Measurements from ENCODE around the gene PPARA.
"Not testable (repeated sequence)": the region's sequence is repeated elsewhere in the genome, so short reads cannot be mapped to it uniquely, and the experiment has no call there.

Gene PPARA

DNA sequence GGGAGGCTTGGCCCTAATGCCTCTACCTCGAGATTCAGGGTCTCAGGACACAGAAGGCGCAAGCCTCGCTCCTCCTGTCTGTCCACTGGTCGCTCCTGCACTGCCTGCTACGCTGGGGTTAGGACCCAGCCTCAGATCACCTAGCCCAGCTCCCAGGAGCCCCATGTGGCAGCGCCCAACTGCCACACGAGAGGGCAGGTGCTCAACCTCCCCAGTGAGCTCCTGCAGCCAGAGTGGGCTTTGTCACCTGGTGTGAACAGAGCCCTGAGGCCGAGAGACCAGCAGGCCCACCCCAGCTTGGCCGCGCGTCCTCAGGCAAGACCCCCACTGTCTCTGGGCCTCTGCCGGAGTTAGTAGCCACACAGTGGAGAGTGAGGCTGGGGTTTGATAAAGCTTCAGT lies 21.7 kb upstream of the PPARA start:
- DNase-seq = no peak

DNA sequence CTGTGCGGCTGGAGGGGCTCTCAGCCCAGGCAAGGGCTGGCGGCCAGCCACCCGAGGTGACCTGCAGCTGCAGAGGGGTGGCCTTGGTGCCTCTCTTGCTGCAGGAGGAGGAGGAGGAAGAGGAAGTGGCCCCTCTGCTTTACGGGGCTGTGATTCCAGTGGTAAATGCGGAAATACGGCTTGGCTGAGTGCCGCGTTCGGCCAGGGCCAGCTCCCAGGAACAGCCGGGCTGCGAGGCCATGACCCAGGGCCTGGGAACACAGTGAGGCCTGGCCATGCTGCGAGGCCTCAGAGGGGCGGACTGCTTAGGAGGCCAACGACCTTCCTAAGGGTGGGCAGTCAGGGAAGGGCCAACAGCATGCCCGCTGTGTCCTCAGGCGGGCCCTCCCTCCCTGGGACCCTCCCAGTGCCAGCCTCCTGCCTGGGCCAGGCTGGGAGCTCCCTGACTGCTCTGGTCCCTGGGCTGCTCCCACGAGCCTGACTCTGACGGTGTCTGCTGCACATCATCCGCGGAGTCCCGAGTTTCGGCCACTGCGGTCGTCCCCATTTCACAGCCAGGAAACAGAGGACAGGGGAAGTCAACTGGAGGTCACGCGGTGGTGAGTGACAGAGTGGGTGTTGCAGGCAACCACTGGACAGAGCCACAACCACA lies 20.8 kb upstream of the PPARA start:
- DNase-seq = no peak

DNA sequence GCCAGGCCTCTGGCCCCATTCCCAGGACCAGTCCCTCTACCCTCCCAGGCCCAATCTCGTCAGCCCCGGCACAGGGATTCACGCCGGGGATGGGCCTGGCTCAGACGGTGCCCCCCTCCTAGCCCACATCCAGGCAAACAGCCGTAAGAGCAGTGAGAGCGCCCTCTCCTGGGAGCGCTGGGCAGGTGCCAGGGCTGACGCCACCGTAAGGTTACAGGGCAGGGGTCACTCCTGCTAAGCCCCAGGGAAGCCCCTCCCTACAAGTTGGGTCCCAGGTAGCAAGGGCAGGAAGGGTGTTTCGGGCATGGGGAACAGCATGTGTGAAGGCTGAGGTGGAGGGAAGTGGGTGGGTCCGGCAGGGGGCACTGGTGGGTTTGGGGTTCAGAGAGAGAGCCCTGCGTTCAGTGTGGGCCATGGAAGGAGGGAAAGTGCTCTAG lies 19.2 kb upstream of the PPARA start:
- no peak for DNase-seq

DNA sequence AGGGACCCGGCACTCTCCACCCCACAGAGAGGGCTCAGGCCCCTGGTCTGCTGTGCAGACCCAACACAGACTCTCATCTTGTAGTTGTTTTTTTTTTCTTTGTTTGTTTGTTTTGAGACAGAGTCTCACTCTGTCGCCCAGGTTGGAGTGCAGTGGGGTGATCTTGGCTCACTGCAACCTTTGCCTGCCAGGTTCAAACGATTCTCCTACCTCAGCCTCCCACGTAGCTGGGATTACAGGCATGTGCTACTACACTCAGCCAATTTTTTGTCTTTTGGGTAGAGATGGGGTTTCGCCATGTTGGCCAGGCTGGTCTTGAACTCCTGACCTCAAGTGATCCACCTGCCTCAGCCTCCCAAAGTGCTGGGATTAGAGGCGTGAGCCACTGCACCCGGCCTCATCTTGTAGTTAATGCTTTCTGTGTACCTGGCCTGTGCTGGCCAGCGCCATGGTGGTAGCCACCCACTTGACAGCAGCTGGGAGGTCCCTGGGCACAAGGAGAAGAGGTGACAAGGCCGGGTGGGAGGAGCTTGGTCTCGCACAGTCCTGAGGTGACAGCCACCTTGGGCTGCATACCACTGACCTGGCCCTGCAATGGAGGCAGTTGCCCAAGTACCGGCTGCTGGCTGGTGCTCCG lies 18.0 kb upstream of the PPARA start:
- not testable (repeated sequence) for DNase-seq

DNA sequence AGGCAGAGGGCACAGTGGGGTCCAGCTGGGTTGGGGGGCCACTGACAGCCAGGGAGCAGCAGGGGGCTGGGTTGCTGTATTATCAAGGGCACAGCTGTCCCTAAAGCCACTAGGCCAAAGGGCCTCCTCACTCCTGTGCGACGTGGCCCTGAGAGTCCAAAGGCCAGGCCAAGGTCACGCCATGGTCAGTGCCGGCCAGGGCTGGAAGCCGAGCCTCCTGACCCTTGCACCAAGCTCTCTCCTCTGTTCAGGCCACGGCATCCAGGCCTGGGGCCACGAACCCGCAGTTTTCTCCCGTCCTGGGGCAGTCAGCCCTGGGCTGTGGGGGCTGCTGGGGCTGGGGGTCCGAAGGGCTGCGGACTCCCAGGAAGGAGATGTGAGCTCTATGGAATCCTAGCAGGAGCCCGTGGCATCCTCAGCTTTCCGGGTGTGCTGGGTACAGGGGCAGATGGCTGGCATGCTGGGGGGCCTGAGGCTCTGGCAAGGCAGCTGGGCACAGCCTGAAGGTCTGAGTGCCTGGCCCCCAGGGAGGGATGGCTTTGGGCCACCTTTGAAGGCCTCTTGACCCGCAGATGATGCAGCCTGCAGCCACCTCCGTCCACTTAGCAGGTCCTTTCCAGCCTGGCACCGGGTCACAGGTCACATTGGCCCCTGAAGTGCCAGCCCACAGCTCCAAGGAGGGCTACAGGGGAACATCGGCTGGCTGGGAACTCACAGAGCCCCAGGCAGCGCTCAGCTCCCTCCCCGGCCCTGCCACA lies 17.3 kb upstream of the PPARA start:
- no peak for DNase-seq

DNA sequence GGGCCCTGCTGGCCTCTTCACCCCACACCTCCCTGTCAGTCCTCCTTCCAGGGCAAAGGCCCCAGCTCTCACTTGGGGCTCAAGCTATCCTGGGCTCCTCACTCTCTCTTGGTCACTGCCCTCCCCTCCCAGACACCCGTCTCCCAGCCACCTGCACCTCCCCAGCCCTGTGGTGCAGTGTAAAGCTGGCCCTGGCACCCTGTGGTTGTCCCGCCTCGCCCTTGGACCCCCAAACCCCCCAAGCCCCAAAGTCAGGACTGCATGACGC lies 16.8 kb upstream of the PPARA start:
- no peak for DNase-seq

DNA sequence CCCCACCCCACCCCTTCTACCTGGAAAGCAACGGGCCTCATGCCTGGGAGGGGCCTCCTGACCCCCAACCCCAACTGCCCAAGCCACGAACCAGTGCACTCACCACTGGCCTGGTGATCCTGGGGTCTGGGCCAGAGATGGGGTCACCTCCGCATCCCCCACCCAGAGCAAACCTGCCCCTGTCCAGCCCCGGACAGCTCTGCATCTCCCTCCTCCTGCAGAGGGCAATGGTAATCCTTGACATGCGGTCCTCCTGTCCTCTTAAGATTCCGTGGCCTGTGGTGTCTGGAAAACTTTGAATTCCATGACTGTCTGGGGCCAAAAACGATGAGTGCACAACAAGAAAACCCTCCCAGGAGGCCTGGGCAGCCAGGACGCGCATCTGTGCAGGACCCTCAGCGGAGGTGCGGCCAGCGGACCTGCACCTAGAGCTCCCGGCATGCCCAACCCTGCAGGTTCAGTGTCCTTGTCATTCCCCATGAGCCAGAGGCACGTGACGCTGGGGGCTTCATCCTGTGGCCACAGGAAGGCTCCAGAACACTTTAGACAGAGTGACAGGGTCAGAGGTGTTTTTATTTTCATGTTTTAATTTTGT lies 16.1 kb upstream of the PPARA start:
- no peak for DNase-seq

DNA sequence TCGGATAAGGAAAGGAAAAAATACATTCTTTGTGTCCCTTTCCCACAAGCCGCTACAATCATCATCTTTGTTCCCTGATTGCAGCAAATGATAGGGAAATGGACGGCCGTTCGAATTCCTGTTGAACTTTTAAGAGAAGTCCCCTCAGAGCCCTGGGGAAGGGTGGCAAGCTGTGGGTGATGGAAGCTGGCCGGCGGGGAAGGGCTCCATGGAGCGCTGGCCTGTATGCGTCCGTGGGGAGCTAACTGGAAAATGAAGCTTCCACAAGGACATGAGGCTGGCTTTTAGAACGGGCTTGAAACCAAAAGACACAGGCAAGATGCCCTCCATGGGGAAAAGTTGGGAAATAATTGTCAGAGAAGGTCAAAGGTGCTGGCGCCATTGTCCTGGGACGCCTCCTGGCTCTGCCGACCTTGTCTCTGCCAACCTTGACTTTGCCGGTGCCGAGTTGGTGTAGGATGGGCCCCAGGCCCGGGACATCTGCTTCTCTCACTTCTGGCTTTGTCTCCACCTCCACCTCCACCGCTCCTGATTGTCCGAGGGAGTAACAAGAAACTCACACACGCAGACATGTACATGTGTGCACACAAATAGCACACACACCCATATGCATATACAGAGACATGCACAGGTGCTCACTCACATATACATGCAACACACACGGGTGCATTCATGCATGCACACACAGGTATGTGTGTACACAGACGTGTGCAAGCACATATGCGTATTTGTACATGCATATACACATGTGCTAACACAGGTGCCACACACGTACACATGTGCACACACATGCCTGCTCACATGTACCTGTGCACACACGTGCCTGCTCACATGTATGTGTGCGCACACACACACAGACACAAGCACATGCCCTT lies 14.5 kb upstream of the PPARA start:
- no peak for DNase-seq

- DNase-seq = no peak
Observed at GRCh38 chr22:46136486-46137217, 13.7 kb upstream of the PPARA start.

GRCh38 chr22:46137218-46137766 lies 13.0 kb upstream of the PPARA start:
- DNase-seq = no peak

DNA sequence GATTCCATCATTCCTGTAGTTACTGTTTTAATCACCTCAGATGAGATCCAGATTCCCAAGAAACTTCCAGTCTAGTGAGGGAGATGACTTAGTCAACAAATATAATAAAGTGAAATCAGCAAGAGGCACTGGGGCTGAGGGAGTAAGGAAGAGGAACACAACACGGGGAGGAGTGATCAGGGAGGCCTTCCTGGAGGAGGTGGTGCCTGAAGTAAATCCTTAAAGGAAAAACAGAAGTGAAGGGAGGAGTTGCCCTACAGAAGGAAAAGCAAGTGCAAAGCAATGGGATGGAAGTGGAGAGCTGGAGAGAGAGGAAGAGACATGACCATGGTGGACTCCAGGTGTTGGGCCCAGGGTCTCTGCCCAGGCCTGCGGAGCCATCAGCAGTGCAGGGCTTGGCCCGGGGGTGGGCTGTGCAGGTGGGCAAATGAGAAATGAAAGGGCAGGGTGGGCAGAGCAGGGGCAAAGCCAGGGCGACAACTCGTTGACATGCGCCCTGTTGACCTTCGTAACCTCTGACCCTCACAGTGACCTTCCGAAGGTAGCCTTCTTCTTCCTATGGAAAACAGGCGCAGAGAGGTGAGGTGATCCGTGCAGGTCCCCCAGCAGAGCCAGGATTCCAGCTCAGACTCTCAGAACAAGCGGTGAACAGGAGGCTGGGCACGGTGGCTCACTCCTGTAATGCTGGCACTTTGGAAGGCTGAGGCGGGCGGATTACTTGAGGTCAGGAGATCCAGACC lies 12.1 kb upstream of the PPARA start:
- no peak for DNase-seq

GRCh38 chr22:46139417-46139816 lies 10.9 kb upstream of the PPARA start:
- not testable (repeated sequence) for DNase-seq

DNA sequence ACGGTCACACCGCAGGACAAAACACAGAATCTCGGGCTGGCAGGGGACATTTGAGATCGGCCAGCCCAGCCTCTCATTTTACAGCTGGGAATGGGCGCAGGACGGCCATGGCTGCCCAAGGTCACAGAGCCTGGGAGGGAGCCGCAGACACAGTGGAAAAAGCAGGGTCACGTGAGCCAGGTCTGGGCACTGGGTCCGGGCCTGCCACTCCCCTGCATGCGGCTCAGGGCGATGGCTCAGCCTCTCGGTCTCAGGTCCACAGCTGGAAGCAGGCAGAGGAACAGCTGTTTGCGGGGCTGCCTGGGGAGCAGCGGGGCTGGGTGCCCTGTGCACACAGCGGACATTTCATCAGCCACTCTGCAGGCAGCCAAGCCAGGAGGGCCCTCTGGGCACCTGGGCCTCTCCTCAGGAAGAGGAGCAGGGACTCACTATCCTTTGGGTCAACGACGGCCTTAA lies 10.4 kb upstream of the PPARA start:
- no peak for DNase-seq

DNA sequence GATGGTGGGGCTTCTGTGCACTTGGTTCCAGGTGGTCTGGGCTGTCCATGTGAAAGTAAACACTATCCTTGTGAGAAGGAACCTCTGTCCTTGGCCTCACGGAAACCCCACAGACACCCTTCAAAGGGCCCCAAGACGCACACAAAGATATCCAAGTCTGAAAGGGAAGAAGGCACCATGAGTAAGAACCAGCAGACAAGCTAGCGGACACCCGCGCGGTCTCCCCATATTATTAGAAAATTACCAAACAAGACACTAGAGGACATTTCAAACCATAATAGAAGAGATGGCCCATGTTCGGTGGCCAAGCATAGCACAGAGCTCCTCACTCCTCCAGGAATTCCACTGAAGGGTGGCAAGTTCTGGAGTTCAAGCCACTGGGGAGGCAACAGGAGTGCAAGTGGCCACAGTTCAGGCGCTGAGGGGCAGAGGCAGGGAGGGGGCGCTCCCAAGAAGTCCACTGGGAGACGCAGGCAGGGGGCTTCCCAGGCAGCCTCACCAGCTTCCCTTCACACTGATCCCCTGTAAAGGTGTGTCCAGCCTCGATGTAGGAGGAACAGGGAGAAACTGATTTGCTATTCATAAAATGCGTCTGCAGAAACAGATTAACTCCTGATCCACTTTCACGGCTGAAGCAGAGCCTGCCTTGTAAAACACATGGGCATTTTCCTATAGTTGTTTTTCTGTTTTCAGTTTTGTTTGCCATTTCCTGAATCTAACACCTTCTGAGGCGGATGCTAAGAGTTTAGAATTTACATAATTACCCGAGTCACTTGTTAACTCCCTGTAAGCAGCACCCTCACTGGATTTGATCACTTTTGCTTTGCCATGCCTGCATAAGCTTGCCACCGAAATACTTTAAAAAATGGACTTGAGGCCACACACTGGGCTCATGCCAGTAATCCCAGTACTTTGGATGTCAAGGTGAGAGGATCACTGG lies 9.1 kb upstream of the PPARA start:
- DNase-seq = no peak

DNA sequence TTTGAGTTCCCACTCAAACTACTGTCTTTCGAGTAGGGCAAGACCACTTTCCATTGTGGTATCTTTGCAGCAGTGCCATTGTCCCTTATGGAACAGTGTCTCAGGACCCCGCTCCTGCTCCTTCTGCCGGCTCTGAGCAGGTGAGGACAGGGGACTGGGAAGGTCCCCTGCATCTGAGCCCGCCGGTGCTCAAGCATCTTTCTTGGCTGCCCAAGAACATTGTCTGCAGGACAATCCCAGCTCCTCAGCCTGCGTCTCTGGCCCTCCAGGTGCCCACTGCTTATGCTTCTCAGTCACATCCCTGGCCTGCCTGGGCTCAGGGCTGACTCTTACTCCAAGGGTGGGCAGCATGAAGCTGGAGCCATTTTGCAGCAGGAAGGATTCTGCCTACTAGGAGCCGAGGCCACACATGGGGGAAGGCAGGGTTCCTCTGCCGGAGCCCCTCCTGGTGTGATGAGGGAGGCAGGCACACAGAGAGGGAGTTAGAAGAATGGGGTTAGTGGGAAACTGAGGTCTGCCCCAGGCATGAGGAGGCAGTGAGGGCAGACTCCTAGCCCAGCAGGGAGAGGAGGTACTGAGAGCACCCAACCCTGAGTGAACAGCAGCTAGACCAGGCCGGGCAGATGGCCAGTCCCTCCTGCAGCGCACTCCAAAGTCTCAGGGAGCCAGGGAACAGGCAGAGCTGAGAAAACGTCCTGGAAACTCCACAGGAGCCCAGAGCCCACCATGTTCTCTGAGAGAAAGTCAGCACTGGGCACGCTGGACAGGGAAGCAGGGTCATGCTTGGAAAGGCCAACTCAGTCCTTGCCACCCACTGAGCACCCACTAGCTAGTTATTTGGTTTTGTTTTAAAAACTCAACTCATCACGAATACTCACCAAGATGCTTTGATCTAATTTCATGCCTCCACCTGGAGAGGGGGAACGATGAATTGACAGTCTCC lies 7.5 kb upstream of the PPARA start:
- no peak for DNase-seq

DNA sequence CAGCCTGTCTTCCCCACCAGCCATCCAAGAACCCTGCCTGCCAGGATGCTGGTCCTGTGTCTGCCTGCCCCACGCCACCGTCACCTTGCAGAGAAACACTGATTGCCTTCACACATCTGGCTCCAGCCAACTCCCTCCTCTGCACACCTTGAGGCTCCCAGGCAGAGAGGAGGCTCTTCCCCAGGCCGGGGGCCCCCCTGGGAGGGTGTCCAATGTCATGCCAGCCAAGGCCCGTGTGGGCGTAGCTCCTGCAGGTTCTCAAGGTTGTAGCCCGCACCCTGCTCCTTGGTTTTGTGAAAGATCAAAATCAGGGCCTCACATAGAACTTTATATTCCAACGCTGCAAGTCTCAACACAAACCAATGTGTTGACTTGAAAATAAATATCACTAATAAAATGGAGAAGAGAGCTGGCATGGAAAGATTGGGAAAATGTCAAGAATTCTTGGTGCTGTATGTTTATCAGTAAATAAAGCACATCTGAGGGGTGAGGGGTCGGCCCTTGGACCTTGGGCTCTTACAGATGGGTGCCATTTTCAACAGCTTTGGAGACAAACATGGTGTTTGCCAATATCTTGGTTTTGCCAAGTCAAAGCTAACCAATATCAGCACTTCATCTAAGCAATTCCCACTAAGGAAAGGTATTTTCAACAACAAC lies 6.7 kb upstream of the PPARA start:
- no peak for DNase-seq

- no peak for DNase-seq
Observed at GRCh38 chr22:46145361-46145851, 4.9 kb upstream of the PPARA start.

- DNase-seq = no peak
Observed at GRCh38 chr22:46145896-46146295, 4.4 kb upstream of the PPARA start.

All from activated naive CD4-positive, alpha-beta T cell treated with Interleukin-2 at 50 U/mL for 16 hours (primary cell).